H1 (cell line): ENCODE data around the gene TAMALIN. TPM values are rescaled to one million over a fixed set of nuclear protein-coding genes. Genes with fewer than 3 reads are reported as not detected.

ENCODE experiments used
- CBX5 ChIP-seq: fragments of 300-800, 300-1000 bp; sonication (generic); IDR thresholded peaks from 2 replicates; pipeline ENCODE4 v1.7.1; 2016; ENCODE audit warnings: antibody characterized with exemption, low read length, low read depth
- CHD7 ChIP-seq: fragments of 300-600 bp; sonication (generic); IDR thresholded peaks from 2 replicates; pipeline ENCODE4 v1.7.1; 2012; ENCODE audit warnings: low read length, moderate library complexity, mild to moderate bottlenecking, inconsistent platforms; ENCODE audit not compliant: insufficient replicate concordance
- CREB1 ChIP-seq: IDR thresholded peaks from 2 replicates; pipeline ENCODE4 v1.6.1; 2012; ENCODE audit warnings: inconsistent platforms
- EGR1 ChIP-seq: IDR thresholded peaks from 2 replicates; pipeline ENCODE4 v1.6.1; 2011; ENCODE audit warnings: low read depth, low read length, borderline replicate concordance
- JUND ChIP-seq: IDR thresholded peaks from 2 replicates; pipeline ENCODE4 v1.6.1; 2011; ENCODE audit warnings: mild to moderate bottlenecking, improper control_type of control experiment, low read length
- NANOG ChIP-seq: IDR thresholded peaks from 2 replicates; pipeline ENCODE4 v1.6.1; 2011; ENCODE audit warnings: low read length, low read depth, mild to moderate bottlenecking, inconsistent platforms; ENCODE audit not compliant: insufficient read depth, poor library complexity, severe bottlenecking
- NRF1 ChIP-seq: IDR thresholded peaks from 2 replicates; pipeline ENCODE4 v1.6.1; 2011; ENCODE audit warnings: mild to moderate bottlenecking, low read depth, low read length, improper control_type of control experiment
- RBBP5 ChIP-seq: IDR thresholded peaks from 2 replicates; pipeline ENCODE4 v1.7.1; 2012; ENCODE audit warnings: low read depth, mild to moderate bottlenecking, inconsistent platforms, low read length, moderate library complexity, borderline replicate concordance
- RFX5 ChIP-seq: IDR thresholded peaks from 2 replicates; pipeline ENCODE4 v1.6.1; 2011; ENCODE audit warnings: low read depth, low read length, improper control_type of control experiment, borderline replicate concordance
- TAF1 ChIP-seq: IDR thresholded peaks from 2 replicates; pipeline ENCODE4 v1.6.1; 2011; ENCODE audit warnings: mild to moderate bottlenecking, low read depth, low read length
- TCF12 ChIP-seq: IDR thresholded peaks from 2 replicates; pipeline ENCODE4 v1.6.1; 2011; ENCODE audit warnings: low read depth, mild to moderate bottlenecking, low read length
- TEAD4 ChIP-seq: IDR thresholded peaks from 2 replicates; pipeline ENCODE4 v1.6.1; 2012; ENCODE audit warnings: low read depth, low read length, inconsistent platforms, mixed read lengths
- polyA plus RNA-seq, 7 experiments: library from polyadenylated mRNA; depleted of rRNA in 3 of 7; stranded (reverse) in 5 of 7; unstranded in 2 of 7; fragments of >200 nt in 5 of 7; fragments of 200-250 nt in 2 of 7; gene quantifications; 1 replicate in 5 of 7; 2 replicates in 1 of 7; 4 replicates in 1 of 7; pipeline versions ENCODE4 v1.2.1 to v1.2.3, GENCODE V29; 2011 to 2013; ENCODE audit warnings: missing spikeins in 2 of 7, mixed read lengths in 2 of 7
- total RNA-seq: library from RNA; stranded (reverse); fragmentation: NEBNext Ultra II Directional; extraction: Animal tissue kit (Norgen Biotek cat#: 25700); gene quantifications from 2 replicates; pipeline ENCODE4 v1.2.1, GENCODE V29; 2021

TAMALIN gene
- total and polyA plus RNA-seq, 2 of the 8 experiments (the other 6 are each of a cell fraction or from before 2014, with no cell fraction given), result 2.6 to 4.9 TPM

- no peak for TF ChIP-seq CHD7
- TF ChIP-seq RFX5, result no peak
- no peak for TF ChIP-seq TAF1
- TF ChIP-seq CBX5, result no peak
- no peak for TF ChIP-seq TEAD4
- no peak for TF ChIP-seq NRF1
- no peak for TF ChIP-seq NANOG
- no peak for TF ChIP-seq JUND
- no peak for TF ChIP-seq TCF12
- TF ChIP-seq RBBP5, result no peak
- TF ChIP-seq CREB1, result no peak
- no peak for TF ChIP-seq EGR1
These were observed 37.7 kb downstream of the TAMALIN start (continued) for GRCh38 chr12:52044292-52044983.
